ENCODE data around the gene CECR2.
"Not testable (repeated sequence)": the region's sequence is repeated elsewhere in the genome, so short reads cannot be mapped to it uniquely, and the experiment has no call there.

The CECR2 gene

GRCh38 chr22:17521971-17522370, 152.7 kb downstream of the CECR2 start:
- not testable (repeated sequence) for DNase-seq

GRCh38 chr22:17523925-17524324, 154.7 kb downstream of the CECR2 start:
- DNase-seq: no peak

- DNase-seq: no peak
These were observed 167.0 kb downstream of the CECR2 start for GRCh38 chr22:17536269-17536668.

- no peak for DNase-seq
These were observed 167.9 kb downstream of the CECR2 start for GRCh38 chr22:17537155-17537554.

GRCh38 chr22:17540481-17540880, 171.2 kb downstream of the CECR2 start:
- DNase-seq: no peak

- DNase-seq: no peak
These were observed 172.2 kb downstream of the CECR2 start for GRCh38 chr22:17541476-17541875.

GRCh38 chr22:17542452-17542851, 173.2 kb downstream of the CECR2 start:
- DNase-seq: no peak

GRCh38 chr22:17548010-17548755, 178.9 kb downstream of the CECR2 start:
- DNase-seq: no peak

- DNase-seq: no peak
These were observed 179.4 kb downstream of the CECR2 start for GRCh38 chr22:17548756-17549035.

- no peak for DNase-seq
These were observed 179.9 kb downstream of the CECR2 start for GRCh38 chr22:17549183-17549582.

- DNase-seq: no peak
These were observed 180.4 kb downstream of the CECR2 start for GRCh38 chr22:17549655-17550054.

GRCh38 chr22:17552737-17553136, 183.5 kb downstream of the CECR2 start:
- no peak for DNase-seq

- DNase-seq: no peak
These were observed 185.6 kb downstream of the CECR2 start for GRCh38 chr22:17554814-17555213.

- no peak for DNase-seq
These were observed 189.9 kb downstream of the CECR2 start for GRCh38 chr22:17559188-17559587.

GRCh38 chr22:17562906-17563870, 193.9 kb downstream of the CECR2 start, which contains the start of gene SLC25A18:
Gene SLC25A18, plus strand, starts transcription at chr22:17563498. Its CDS starts 16,447 bp downstream, at chr22:17579945.
- no peak for DNase-seq

GRCh38 chr22:17563936-17564391, 194.7 kb downstream of the CECR2 start:
- DNase-seq: no peak

GRCh38 chr22:17566016-17566687, 196.9 kb downstream of the CECR2 start:
- DNase-seq: not testable (repeated sequence)

- no peak for DNase-seq
These were observed 197.5 kb downstream of the CECR2 start for GRCh38 chr22:17566776-17567175.

- no peak for DNase-seq
These were observed 200.8 kb downstream of the CECR2 start for GRCh38 chr22:17569971-17570511.

- no peak for DNase-seq
These were observed 201.8 kb downstream of the CECR2 start for GRCh38 chr22:17570851-17571631.

- DNase-seq: no peak
These were observed 205.9 kb downstream of the CECR2 start for GRCh38 chr22:17575151-17575550.

GRCh38 chr22:17575681-17576080, 206.4 kb downstream of the CECR2 start:
- no peak for DNase-seq

Data from NCI-H1417 treated with DMSO at 0.1 percent for 48 hours (cell line).